ENCODE results near the gene ZGPAT.

The ZGPAT gene

GRCh38 chr20:63687419-63688178, 20.2 kb upstream of the ZGPAT start:
- Histone ChIP-seq H3K36me3 (ENCODE audit: insufficient read depth, insufficient read length, low read length) (peaks cover 43% of the 10 kb centered on the region), H3K27me3 (ENCODE audit: insufficient read depth, insufficient read length) (no peaks in the 10 kb centered on the region), H3K9me3 (ENCODE audit: insufficient read depth, low read length) (no peaks in the 10 kb centered on the region), H3K4me1 (ENCODE audit: insufficient read depth, insufficient read length) (peaks cover 38% of the 10 kb centered on the region), H3K4me3 (ENCODE audit: insufficient read length, low read depth) (no peak overlapping the region), H3K9ac (ENCODE audit: insufficient read length, low read depth) (peak overlapping the region; percentile 57)
- DNase-seq (ENCODE audit: low read depth, low spot score): no peak
- TF ChIP-seq ZNF274 (IDR thresholded peaks at IDR 0.05; ENCODE audit: low read depth, low read length) (no peak), SUZ12 (IDR thresholded peaks at IDR 0.05; ENCODE audit: extremely low read depth, insufficient read depth, insufficient read length) (no peak), YY1 (IDR thresholded peaks at IDR 0.05; ENCODE audit: insufficient read depth, insufficient read length) (no peak)

- no peak for DNase-seq (ENCODE audit: low read depth, low spot score)
- H3K27me3 ChIP-seq (ENCODE audit: insufficient read depth, insufficient read length): no peaks in the 10 kb centered on the region
- peaks cover 41% of the 10 kb centered on the region for H3K36me3 ChIP-seq (ENCODE audit: insufficient read depth, insufficient read length, low read length)
- peaks cover 30% of the 10 kb centered on the region for H3K4me1 ChIP-seq (ENCODE audit: insufficient read depth, insufficient read length)
- no peak for TF ChIP-seq SUZ12 (IDR thresholded peaks at IDR 0.05; ENCODE audit: extremely low read depth, insufficient read depth, insufficient read length)
- no peak for TF ChIP-seq YY1 (IDR thresholded peaks at IDR 0.05; ENCODE audit: insufficient read depth, insufficient read length)
- no peak for TF ChIP-seq ZNF274 (IDR thresholded peaks at IDR 0.05; ENCODE audit: low read depth, low read length)
- H3K4me3 ChIP-seq (ENCODE audit: insufficient read length, low read depth): no peak overlapping the region
- H3K9ac ChIP-seq (ENCODE audit: insufficient read length, low read depth): no peak overlapping the region
- no peaks in the 10 kb centered on the region for H3K9me3 ChIP-seq (ENCODE audit: insufficient read depth, low read length)
Measured at GRCh38 chr20:63688228-63689045, 19.4 kb upstream of the ZGPAT start.

GRCh38 chr20:63689046-63690002, 18.5 kb upstream of the ZGPAT start:
- no peak overlapping the region for H3K4me3 ChIP-seq (ENCODE audit: insufficient read length, low read depth)
- H3K9me3 ChIP-seq (ENCODE audit: insufficient read depth, low read length): peaks cover 8% of the 10 kb centered on the region; the same call in 1 of the 2 replicates
- peaks cover 47% of the 10 kb centered on the region for H3K36me3 ChIP-seq (ENCODE audit: insufficient read depth, insufficient read length, low read length)
- no peaks in the 10 kb centered on the region for H3K27me3 ChIP-seq (ENCODE audit: insufficient read depth, insufficient read length)
- H3K4me1 ChIP-seq (ENCODE audit: insufficient read depth, insufficient read length): peaks cover 29% of the 10 kb centered on the region
- no peak overlapping the region for H3K9ac ChIP-seq (ENCODE audit: insufficient read length, low read depth)
- DNase-seq (ENCODE audit: low read depth, low spot score): no peak
- TF ChIP-seq ZNF274 (IDR thresholded peaks at IDR 0.05; ENCODE audit: low read depth, low read length): no peak
- TF ChIP-seq YY1 (IDR thresholded peaks at IDR 0.05; ENCODE audit: insufficient read depth, insufficient read length): no peak
- no peak for TF ChIP-seq SUZ12 (IDR thresholded peaks at IDR 0.05; ENCODE audit: extremely low read depth, insufficient read depth, insufficient read length)

- Histone ChIP-seq H3K36me3 (ENCODE audit: insufficient read depth, insufficient read length, low read length) (peaks cover 55% of the 10 kb centered on the region), H3K9me3 (ENCODE audit: insufficient read depth, low read length) (peaks cover 13% of the 10 kb centered on the region; the same call in 1 of the 2 replicates), H3K4me1 (ENCODE audit: insufficient read depth, insufficient read length) (peaks cover 29% of the 10 kb centered on the region), H3K9ac (ENCODE audit: insufficient read length, low read depth) (no peak overlapping the region), H3K4me3 (ENCODE audit: insufficient read length, low read depth) (no peak overlapping the region), H3K27me3 (ENCODE audit: insufficient read depth, insufficient read length) (no peaks in the 10 kb centered on the region)
- DNase-seq (ENCODE audit: low read depth, low spot score): no peak
- TF ChIP-seq YY1 (IDR thresholded peaks at IDR 0.05; ENCODE audit: insufficient read depth, insufficient read length): no peak
- no peak for TF ChIP-seq ZNF274 (IDR thresholded peaks at IDR 0.05; ENCODE audit: low read depth, low read length)
- TF ChIP-seq SUZ12 (IDR thresholded peaks at IDR 0.05; ENCODE audit: extremely low read depth, insufficient read depth, insufficient read length): no peak
Measured at GRCh38 chr20:63690003-63690897, 17.6 kb upstream of the ZGPAT start.

- Histone ChIP-seq H3K36me3 (ENCODE audit: insufficient read depth, insufficient read length, low read length) (peaks cover 55% of the 10 kb centered on the region), H3K4me1 (ENCODE audit: insufficient read depth, insufficient read length) (peaks cover 22% of the 10 kb centered on the region), H3K9me3 (ENCODE audit: insufficient read depth, low read length) (peaks cover 13% of the 10 kb centered on the region; the same call in 1 of the 2 replicates), H3K9ac (ENCODE audit: insufficient read length, low read depth) (no peak overlapping the region), H3K4me3 (ENCODE audit: insufficient read length, low read depth) (no peak overlapping the region), H3K27me3 (ENCODE audit: insufficient read depth, insufficient read length) (no peaks in the 10 kb centered on the region)
- TF ChIP-seq ZNF274 (IDR thresholded peaks at IDR 0.05; ENCODE audit: low read depth, low read length) (no peak), YY1 (IDR thresholded peaks at IDR 0.05; ENCODE audit: insufficient read depth, insufficient read length) (no peak), SUZ12 (IDR thresholded peaks at IDR 0.05; ENCODE audit: extremely low read depth, insufficient read depth, insufficient read length) (no peak)
- no peak for DNase-seq (ENCODE audit: low read depth, low spot score)
Measured at GRCh38 chr20:63690898-63691710, 16.7 kb upstream of the ZGPAT start.
